Stimulated activated CD8-positive, alpha-beta memory T cell treated with anti-CD3 and anti-CD28 coated beads, Interleukin-4, amount 100 ng/mL, for 1 hour (primary cell): ENCODE measurements around the gene UGT8.

Experiments
- DNase-seq, 2 donors: peaks; one replicate each; pipeline ENCODE4 v3.0.0-alpha.2; 2020; ENCODE audit warnings: low read depth in 2 of 2, low spot score in 1 of 2

UGT8 gene

DNA sequence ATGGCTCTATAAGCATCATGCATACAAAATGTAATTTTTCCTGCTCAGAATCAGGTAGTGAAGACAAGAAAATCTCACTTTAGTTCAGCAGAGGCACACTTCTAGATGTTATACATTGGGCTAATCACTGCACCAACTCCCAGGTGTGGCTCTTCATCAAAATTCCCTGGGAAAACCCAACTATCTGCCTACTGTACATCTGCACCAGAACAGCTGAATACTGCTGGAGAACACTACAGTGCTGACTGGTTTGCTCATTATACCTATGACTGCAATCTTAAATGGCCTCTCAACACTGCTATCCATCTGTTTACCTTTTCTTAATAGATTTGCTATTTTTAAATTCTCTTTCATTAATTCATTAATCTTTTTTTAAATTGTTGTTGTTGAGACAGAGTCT lies 92.0 kb downstream of the UGT8 start:
- DNase-seq: no peak

GRCh38 chr4:114691865-114692264 lies 93.3 kb downstream of the UGT8 start:
- no peak for DNase-seq

DNA sequence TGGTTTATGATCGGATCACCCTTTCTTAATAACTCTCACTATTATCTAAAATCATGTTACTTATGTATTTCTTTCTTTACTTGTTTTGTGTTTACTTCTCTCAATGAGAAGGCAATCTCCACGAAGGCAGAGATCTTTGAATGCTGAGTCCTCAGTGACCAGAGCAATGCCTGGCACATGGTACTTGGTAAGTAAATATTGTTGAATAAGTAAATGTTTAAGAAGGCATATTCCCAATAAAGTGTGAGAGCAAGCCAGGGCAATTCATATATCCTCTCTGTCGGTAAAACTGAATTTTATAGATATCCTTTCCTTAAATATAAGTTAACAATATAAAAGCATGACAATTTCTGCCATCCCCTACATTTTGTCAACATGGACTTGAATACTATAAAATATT lies 94.4 kb downstream of the UGT8 start:
- DNase-seq: no peak

DNA sequence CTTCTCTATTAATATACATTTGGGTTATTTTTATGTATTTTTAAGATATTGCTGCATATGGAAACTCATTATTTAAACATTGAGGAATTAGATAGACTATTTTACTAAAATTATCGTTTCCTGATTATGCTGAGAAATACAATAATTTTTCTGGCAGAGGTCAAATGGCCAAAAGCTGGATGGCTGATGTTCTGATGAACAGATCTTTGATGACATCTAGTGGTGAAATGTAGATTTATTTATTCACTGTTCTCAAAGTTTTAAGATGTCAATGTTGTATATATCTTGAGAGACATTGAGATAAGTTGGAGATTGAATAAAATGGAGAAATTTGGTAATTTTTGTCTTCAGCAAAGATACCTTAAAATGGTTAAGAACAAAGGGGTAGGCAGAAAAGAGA lies 96.2 kb downstream of the UGT8 start:
- no peak for DNase-seq

DNA sequence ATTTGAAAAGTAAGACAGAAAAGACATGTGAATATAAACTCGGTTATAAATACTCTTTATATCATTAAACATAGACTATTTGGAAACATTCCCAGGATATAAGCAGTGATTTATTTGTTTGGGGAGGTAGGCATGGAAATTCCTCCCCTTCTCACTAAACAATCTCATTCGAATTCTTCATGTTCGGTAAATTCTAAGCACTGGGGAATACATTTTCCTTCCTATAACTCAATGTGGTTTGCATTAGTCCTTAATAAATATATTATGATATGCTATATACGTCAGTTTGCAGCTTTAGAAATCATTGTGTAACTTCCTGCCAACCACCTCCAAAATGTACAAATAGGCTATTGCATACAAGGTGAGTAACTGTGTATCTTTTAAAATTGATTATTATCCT lies 99.6 kb downstream of the UGT8 start:
- DNase-seq: no peak

DNA sequence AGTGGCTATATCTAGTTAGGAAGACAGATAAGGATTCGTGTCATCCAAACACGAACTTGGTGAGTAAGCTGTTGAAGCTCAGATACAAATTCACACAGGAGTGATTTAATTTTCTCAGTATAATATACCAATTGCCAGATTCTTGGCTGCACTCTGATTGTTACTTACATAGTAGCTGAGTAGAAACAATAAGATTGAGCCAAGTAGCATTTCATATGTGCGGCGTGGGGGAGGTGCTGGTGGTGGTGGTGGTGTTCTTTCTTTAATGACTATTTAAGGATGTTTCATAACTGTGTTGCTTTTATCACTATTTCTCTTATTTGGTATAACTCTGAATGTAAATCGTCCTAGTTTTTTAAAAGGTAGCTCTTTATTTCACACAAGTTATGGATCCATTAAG lies 102.9 kb downstream of the UGT8 start:
- no peak for DNase-seq

GRCh38 chr4:114717432-114717831 lies 118.8 kb downstream of the UGT8 start:
- no peak for DNase-seq

DNA sequence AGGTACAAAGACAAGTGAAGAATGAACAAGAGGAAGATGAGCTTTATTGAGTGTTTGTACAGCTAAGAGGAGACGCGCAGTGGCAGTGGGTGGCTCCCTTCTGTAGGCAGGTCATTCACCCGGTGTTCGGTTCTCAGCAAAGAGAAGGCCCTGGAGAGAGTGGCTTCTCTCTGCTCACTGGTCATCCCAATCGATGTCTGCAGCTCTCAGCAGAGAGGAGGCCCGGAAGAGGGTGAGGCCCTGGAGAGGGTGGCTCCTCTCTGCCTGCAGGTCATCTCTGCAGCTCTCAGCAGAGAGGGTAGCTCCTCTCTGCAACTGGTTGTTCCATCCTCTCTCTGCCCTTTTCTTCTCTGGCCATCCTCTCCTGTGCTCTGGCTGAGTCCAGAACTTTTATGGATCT lies 126.5 kb downstream of the UGT8 start:
- no peak for DNase-seq

GRCh38 chr4:114727461-114727860 lies 128.9 kb downstream of the UGT8 start:
- DNase-seq: no peak
